B cell (primary cell): ENCODE measurements around the gene ATF6B. TPM values are rescaled to one million over a fixed set of nuclear protein-coding genes. Genes with fewer than 3 reads are reported as not detected.

Source experiments
- ATAC-seq: fragments of 200-7000 bp; cut with Tn5 transposase; one replicate; pipeline ENCODE4 v1.10.0; 2021; ENCODE audit warnings: low read depth, mild to moderate bottlenecking, moderate number of reproducible peaks, moderate library complexity
- CTCF ChIA-PET: fragments of 350-600 bp; sonication (Branson Sonifier 250); formaldehyde crosslinking; loops from one replicate; lab custom pipeline; 2021; ENCODE audit warnings: antibody characterized with exemption, inconsistent platforms; lab: Charles Lee
- POLR2A ChIA-PET: fragments of 350-600 bp; sonication (Branson Sonifier 250); formaldehyde crosslinking; loops from one replicate; lab custom pipeline; 2021; ENCODE audit warnings: antibody characterized with exemption; lab: Charles Lee
- DNase-seq: peaks from one replicate; pipeline ENCODE4 v3.0.0; 2013
- H2AFZ ChIP-seq: 2 replicates; pipeline ENCODE4 v1.6.1; 2012; ENCODE audit warnings: mild to moderate bottlenecking, low read depth, low read length; ENCODE audit not compliant: insufficient read depth, poor library complexity, severe bottlenecking
- H3K27ac ChIP-seq, 2 donors: 1 replicate in 1 of 2; 2 replicates in 1 of 2; pipeline ENCODE4 v1.5.1; 2012 to 2013; ENCODE audit warnings: low read length in 2 of 2, mild to moderate bottlenecking in 2 of 2, moderate library complexity in 1 of 2
- H3K27me3 ChIP-seq, 4 experiments: fragments of 200-600 bp in 1 of 4; sonication (generic) in 1 of 4; replicated peaks in 1 of 4; 1 replicate in 2 of 4; 2 replicates in 2 of 4; pipeline versions ENCODE4 v1.6.1 to v1.7.0; 2013 to 2016; ENCODE audit warnings: low read length in 3 of 4, mild to moderate bottlenecking in 2 of 4, mixed read lengths in 1 of 4, moderate library complexity in 1 of 4; ENCODE audit not compliant: insufficient read depth in 4 of 4, control insufficient read depth in 3 of 4; ENCODE audit errors: control extremely low read depth in 1 of 4
- H3K36me3 ChIP-seq, 2 experiments: replicated peaks in 1 of 2; 1 replicate in 1 of 2; 2 replicates in 1 of 2; pipeline versions ENCODE4 v1.6.1 to v1.7.1; 2013; ENCODE audit warnings: low read length in 1 of 2; ENCODE audit not compliant: insufficient read depth in 2 of 2, control insufficient read depth in 1 of 2; ENCODE audit errors: control extremely low read depth in 1 of 2, extremely low read depth in 1 of 2
- H3K4me1 ChIP-seq, 2 donors: fragments of 200-600 bp in 1 of 2; sonication (generic) in 1 of 2; 1 replicate in 1 of 2; 2 replicates in 1 of 2; pipeline versions ENCODE4 v1.5.1 to v1.6.1; 2013 to 2017; ENCODE audit warnings: low read length in 2 of 2; ENCODE audit not compliant: control insufficient read depth in 2 of 2, insufficient read depth in 2 of 2
- H3K4me2 ChIP-seq: replicated peaks from 2 replicates; pipeline ENCODE3; 2012; ENCODE audit warnings: mild to moderate bottlenecking, low read depth, low read length; ENCODE audit not compliant: poor library complexity, severe bottlenecking
- H3K4me3 ChIP-seq, 5 experiments: fragments of 200-600 bp in 1 of 5; sonication (generic) in 1 of 5; 1 replicate in 3 of 5; 2 replicates in 2 of 5; pipeline versions ENCODE4 v1.5.1 to v1.7.0; 2011 to 2016; ENCODE audit warnings: low read length in 4 of 5, mild to moderate bottlenecking in 4 of 5, low read depth in 2 of 5, control low read depth in 1 of 5, moderate library complexity in 1 of 5; ENCODE audit not compliant: insufficient read depth in 1 of 5; ENCODE audit errors: control extremely low read depth in 1 of 5, extremely low read depth in 1 of 5
- H3K79me2 ChIP-seq: fragments of 200-600 bp; sonication (generic); one replicate; pipeline ENCODE4 v1.6.0; 2016; ENCODE audit warnings: low read length; ENCODE audit not compliant: control insufficient read depth, insufficient read depth
- H3K9ac ChIP-seq: fragments of 200-600 bp; sonication (generic); 2 replicates; pipeline ENCODE4 v1.6.1; 2017; ENCODE audit warnings: mild to moderate bottlenecking, low read length, moderate library complexity
- H3K9me3 ChIP-seq, 3 donors: one replicate each; pipeline versions ENCODE4 v1.6.1 to v1.7.1; 2013; ENCODE audit warnings: low read length in 2 of 3; ENCODE audit not compliant: control insufficient read depth in 2 of 3, insufficient read depth in 1 of 3; ENCODE audit errors: control extremely low read depth in 1 of 3
- H4K20me1 ChIP-seq: 2 replicates; pipeline ENCODE4 v1.6.0; 2012; ENCODE audit warnings: mild to moderate bottlenecking, low read length; ENCODE audit not compliant: insufficient read depth, control insufficient read depth, poor library complexity, severe bottlenecking
- H3K27ac Mint-ChIP-seq: one replicate; pipeline ENCODE4 v1.8.0; 2021; ENCODE audit warnings: mixed read lengths
- H3K27me3 Mint-ChIP-seq: one replicate; pipeline ENCODE4 v1.8.0; 2021; ENCODE audit warnings: mixed read lengths
- H3K4me1 Mint-ChIP-seq: one replicate; pipeline ENCODE4 v1.8.0; 2021; ENCODE audit warnings: mixed read lengths
- H3K4me3 Mint-ChIP-seq: one replicate; pipeline ENCODE4 v1.8.0; 2021; ENCODE audit warnings: mixed read lengths
- H3K9me3 Mint-ChIP-seq: one replicate; pipeline ENCODE4 v1.8.0; 2022; ENCODE audit warnings: mixed read lengths; ENCODE audit not compliant: insufficient read depth
- EZH2 ChIP-seq: IDR thresholded peaks from 2 replicates; pipeline ENCODE4 v1.6.1; 2012; ENCODE audit warnings: borderline replicate concordance, low read depth, mild to moderate bottlenecking, moderate library complexity, low read length; ENCODE audit not compliant: insufficient read depth, poor library complexity, severe bottlenecking
- WGBS: methylation state at CpG from one replicate; pipeline ENCODE4 v1.1.5; 2013; ENCODE audit warnings: missing lambda C conversion rate; ENCODE audit not compliant: insufficient coverage; 5-methylcytosine and 5-hydroxymethylcytosine counted together
- intact Hi-C: fragments of 100-400 bp; cut with micrococcal nuclease; formaldehyde crosslinking; loops from one replicate; pipeline ENCODE4 v1.10.0; 2022
- polyA plus RNA-seq: library from polyadenylated mRNA; depleted of rRNA; stranded (reverse); fragments of >200 nt; gene quantifications from 2 replicates; pipeline ENCODE4 v1.2.3, GENCODE V29; 2012
- total RNA-seq, 2 donors: library from RNA; stranded (reverse); fragments of 120-200 nt in 1 of 2; gene quantifications; 1 replicate in 1 of 2; 2 replicates in 1 of 2; pipeline versions ENCODE4 v1.2.3 to v1.2.4, GENCODE V29; 2013 to 2022
- TF ChIP-seq, protein P1 (sequence below): fragments of 200-600 bp; IDR thresholded peaks from one replicate; pipeline ENCODE4 v1.8.0; 2022; ENCODE audit warnings: antibody characterized with exemption, mild to moderate bottlenecking

Gene ATF6B
- total and polyA plus RNA-seq, 2 donors (not counting 1 experiment from before 2014, with no cell fraction given), result 180 to 201 TPM

DNA sequence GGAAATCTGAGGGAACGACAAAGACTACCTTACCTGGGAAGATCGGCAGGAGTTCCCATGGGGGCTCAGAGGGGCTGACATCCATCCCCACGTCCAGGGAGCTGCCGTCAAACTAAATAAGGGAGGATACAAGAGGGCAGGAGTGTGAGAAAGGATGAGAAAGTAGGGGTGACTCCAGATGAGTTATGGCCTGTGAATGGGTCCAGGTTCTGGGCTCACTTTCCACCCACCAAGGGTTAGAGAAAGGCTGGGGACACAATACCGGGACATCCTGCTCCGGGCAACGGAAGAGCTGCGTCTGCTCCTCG lies 683 bp downstream of the ATF6B start:
- no peak for ATAC-seq
- Mint-ChIP-seq H3K4me3 (peak overlapping the region; percentile 98), H3K27ac (peak overlapping the region; percentile 95), H3K27me3 (no peaks in the 10 kb centered on the region), H3K4me1 (peaks cover 48% of the 10 kb centered on the region), H3K9me3 (no peaks in the 10 kb centered on the region)
- peak overlapping the region; percentile 90 for H2AFZ ChIP-seq
- peaks cover 7 to 43% of the 10 kb centered on the region in 2 experiments for H3K36me3 ChIP-seq
- peaks cover 15% of the 10 kb centered on the region for H4K20me1 ChIP-seq
- intact Hi-C loops, result loop anchor here (10.0 kb wide), 1 partner anchor 667 kb away; no protein-coding TSS in a partner anchor
- peak overlapping the region; percentile 92 for H3K9ac ChIP-seq
- peak overlapping the region in 1 of 2 donors; percentile 91 for H3K27ac ChIP-seq
- peaks cover 0 to 2% (median 0%) of the 10 kb centered on the region in 3 donors for H3K9me3 ChIP-seq
- peak overlapping the region; percentile 86 for H3K4me2 ChIP-seq
- CTCF ChIA-PET, result interaction anchor here (0.6 to 4.8 kb wide), 4 partner anchors 9 to 446 kb away, joined by 3 to 40 read pairs (median 6); partner anchors contain the start of gene LY6G5C
- H3K27me3 ChIP-seq, result no peaks in the 10 kb centered on the region
- WGBS, result 8% methylated on average over 7 of the region's 9 CpGs
- TF ChIP-seq, protein P1, sequence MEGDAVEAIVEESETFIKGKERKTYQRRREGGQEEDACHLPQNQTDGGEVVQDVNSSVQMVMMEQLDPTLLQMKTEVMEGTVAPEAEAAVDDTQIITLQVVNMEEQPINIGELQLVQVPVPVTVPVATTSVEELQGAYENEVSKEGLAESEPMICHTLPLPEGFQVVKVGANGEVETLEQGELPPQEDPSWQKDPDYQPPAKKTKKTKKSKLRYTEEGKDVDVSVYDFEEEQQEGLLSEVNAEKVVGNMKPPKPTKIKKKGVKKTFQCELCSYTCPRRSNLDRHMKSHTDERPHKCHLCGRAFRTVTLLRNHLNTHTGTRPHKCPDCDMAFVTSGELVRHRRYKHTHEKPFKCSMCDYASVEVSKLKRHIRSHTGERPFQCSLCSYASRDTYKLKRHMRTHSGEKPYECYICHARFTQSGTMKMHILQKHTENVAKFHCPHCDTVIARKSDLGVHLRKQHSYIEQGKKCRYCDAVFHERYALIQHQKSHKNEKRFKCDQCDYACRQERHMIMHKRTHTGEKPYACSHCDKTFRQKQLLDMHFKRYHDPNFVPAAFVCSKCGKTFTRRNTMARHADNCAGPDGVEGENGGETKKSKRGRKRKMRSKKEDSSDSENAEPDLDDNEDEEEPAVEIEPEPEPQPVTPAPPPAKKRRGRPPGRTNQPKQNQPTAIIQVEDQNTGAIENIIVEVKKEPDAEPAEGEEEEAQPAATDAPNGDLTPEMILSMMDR, result no peak
- TF ChIP-seq EZH2, result no peak
- peaks cover 50% of the 10 kb centered on the region for H3K79me2 ChIP-seq
- DNase-seq, result peak; percentile 39
- peaks cover 26 to 36% of the 10 kb centered on the region in 2 donors for H3K4me1 ChIP-seq
- POLR2A ChIA-PET, result interaction anchor here (0.6 to 2.0 kb wide), 5 partner anchors 65 to 724 kb away, joined by 3 to 15 read pairs (median 6); partner anchors contain the start of genes DXO and GPSM3
- H3K4me3 ChIP-seq, result peak overlapping the region; percentile 82 to 100 (median 99)

DNA sequence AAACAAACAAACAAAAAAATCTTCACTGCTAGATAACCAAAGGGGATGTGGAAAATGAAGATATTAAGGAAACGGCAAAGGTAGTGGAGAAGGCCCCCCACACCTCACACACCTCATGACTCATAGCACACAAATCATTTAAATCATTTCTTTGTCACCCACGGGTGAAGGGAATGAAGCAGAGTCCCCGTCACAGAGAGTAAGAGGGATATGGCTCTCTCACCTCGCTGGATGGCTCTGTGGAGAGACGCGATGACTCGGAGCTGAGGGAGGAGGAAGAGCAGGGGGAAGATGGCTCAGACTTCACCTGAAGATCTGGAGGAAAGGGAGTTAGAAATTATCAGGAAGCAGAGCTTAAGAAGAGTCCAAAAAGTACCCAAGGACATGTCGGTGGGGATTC lies 1.2 kb downstream of the ATF6B start:
- peak overlapping the region; percentile 95 for H3K27ac Mint-ChIP-seq
- ATAC-seq, result no peak

More for the DNA sequence above, 1.2 kb downstream of the ATF6B start:
- Mint-ChIP-seq H3K27me3 (no peaks in the 10 kb centered on the region), H3K9me3 (no peaks in the 10 kb centered on the region), H3K4me3 (peak overlapping the region; percentile 98), H3K4me1 (peaks cover 48% of the 10 kb centered on the region)
- peaks cover 26 to 36% of the 10 kb centered on the region in 2 donors for H3K4me1 ChIP-seq
- ChIA-PET CTCF (interaction anchor here (0.6 to 4.8 kb wide), 3 partner anchors 9 to 446 kb away, joined by 3 to 40 read pairs (median 10); partner anchors contain the start of gene LY6G5C), POLR2A (interaction anchor here (0.6 kb wide), 1 partner anchor 725 kb away, joined by 3 read pairs; no protein-coding TSS in a partner anchor)
- H3K79me2 ChIP-seq, result peaks cover 54% of the 10 kb centered on the region
- no peaks in the 10 kb centered on the region for H3K27me3 ChIP-seq
- H3K9ac ChIP-seq, result peak overlapping the region; percentile 92
- H3K4me3 ChIP-seq, result peak overlapping the region in 3 of 5 experiments; percentile 85 to 100 (median 100)
- peak overlapping the region in 1 of 2 donors; percentile 91 for H3K27ac ChIP-seq
- peaks cover 0 to 2% (median 0%) of the 10 kb centered on the region in 3 donors for H3K9me3 ChIP-seq
- TF ChIP-seq, protein P1, result no peak
- no peak for TF ChIP-seq EZH2
- peaks cover 18% of the 10 kb centered on the region for H4K20me1 ChIP-seq
- DNase-seq, result no peak
- intact Hi-C loops, result loop anchor here (10.0 kb wide), 1 partner anchor 668 kb away; no protein-coding TSS in a partner anchor
- WGBS, result 84% methylated on average over 7 of the region's 8 CpGs
- peaks cover 10 to 47% of the 10 kb centered on the region in 2 experiments for H3K36me3 ChIP-seq
- peak overlapping the region; percentile 86 for H3K4me2 ChIP-seq
- no peak overlapping the region for H2AFZ ChIP-seq
